ENCODE results near the gene LAD1. TPM values are rescaled to one million over a fixed set of nuclear protein-coding genes. Genes with fewer than 3 reads are reported as not detected.

Gene LAD1
- total and polyA plus RNA-seq, 2 of the 13 experiments (the other 11 are each of a cell fraction or from before 2014, with no cell fraction given): 10.8 to 65.6 TPM

GRCh38 chr1:201366696-201367095 is 32.4 kb downstream of the LAD1 start (continued):
- TF ChIP-seq LRRFIP1 (CRISPR knock-in tag; conservative IDR thresholded peaks at IDR 0.05) (no peak), KDM6A (CRISPR knock-in tag; IDR thresholded peaks at IDR 0.05; ENCODE audit: low read depth) (no peak)

- no peaks in the 10 kb centered on the region for H3K9me3 ChIP-seq (ENCODE audit: low read length)
- H3K27ac ChIP-seq (ENCODE audit: extremely low read length, insufficient read depth, low read length): no peak overlapping the region
- POLR2A ChIA-PET: no interaction called here
- H3K9ac ChIP-seq (ENCODE audit: insufficient read depth, low read depth, low read length): no peak overlapping the region
- ATAC-seq (no peak), FAIRE-seq (no peak), DNase-seq (ENCODE audit: low spot score) (no peak)
- H3K4me2 ChIP-seq (ENCODE audit: low read depth, low read length): no peak overlapping the region
- no peak overlapping the region for H2AFZ ChIP-seq (ENCODE audit: low read length)
- H3K4me1 ChIP-seq (ENCODE audit: insufficient read depth, low read length): no peaks in the 10 kb centered on the region
- no peaks in the 10 kb centered on the region for H4K20me1 ChIP-seq (ENCODE audit: insufficient read depth, low read length)
- no TSS peak for BruUV-seq (replicated peaks)
- H3K4me3 ChIP-seq (replicated peaks in 1 of 3; ENCODE audit: insufficient read depth in 1 of 3, low read depth in 2 of 3, low read length in 3 of 3): no peak overlapping the region
- H3K27me3 ChIP-seq (ENCODE audit: control insufficient read depth in 1 of 2, insufficient read depth in 2 of 2, low read length in 2 of 2): peaks cover 13 to 37% of the 10 kb centered on the region in 2 experiments
- H3K79me2 ChIP-seq (ENCODE audit: insufficient read depth, low read length): no peaks in the 10 kb centered on the region
- in situ Hi-C loops (cut with HindIII; ENCODE audit: extremely low pct_ligation_motif_present, low pct_unique_long_range_greater_than_20kb) (loop anchor here (5.0 kb wide), 1 partner anchor 103 kb away; no protein-coding TSS in a partner anchor), intact Hi-C loops (cut with micrococcal nuclease; ENCODE audit: unreplicated experiment) (no loop called here)
- 54% methylated on average over 7 of the region's 11 CpGs for WGBS (ENCODE audit: low lambda C conversion rate)
- CTCF ChIA-PET (ENCODE audit: low intra/inter-chr PET ratio, low total read pairs): no interaction called here
- no peaks in the 10 kb centered on the region for H3K36me3 ChIP-seq (replicated peaks in 1 of 2; ENCODE audit: control insufficient read depth in 1 of 2, insufficient read depth in 2 of 2, low read length in 2 of 2)
- no peak for TF ChIP-seq KDM3A (CRISPR knock-in tag; IDR thresholded peaks at IDR 0.05; ENCODE audit: low read depth)
- TF ChIP-seq BCL3 (CRISPR knock-in tag; IDR thresholded peaks at IDR 0.05): no peak
- TF ChIP-seq ZNF619 (CRISPR knock-in tag; IDR thresholded peaks at IDR 0.05): no peak
- no peak for TF ChIP-seq ZBTB46 (CRISPR knock-in tag; IDR thresholded peaks at IDR 0.05; ENCODE audit: borderline replicate concordance)
- no peak for TF ChIP-seq ZSCAN25 (CRISPR knock-in tag; IDR thresholded peaks at IDR 0.05)
- TF ChIP-seq ZKSCAN8 (CRISPR knock-in tag; IDR thresholded peaks at IDR 0.05; ENCODE audit: borderline replicate concordance): no peak
- no peak for TF ChIP-seq ZNF83 (CRISPR knock-in tag; IDR thresholded peaks at IDR 0.05; ENCODE audit: borderline replicate concordance)
- no peak for TF ChIP-seq USF2 (IDR thresholded peaks at IDR 0.05; ENCODE audit: low read depth, low read length)
- no peak for TF ChIP-seq USF2 (CRISPR knock-in tag; IDR thresholded peaks at IDR 0.05; ENCODE audit: borderline replicate concordance)
- TF ChIP-seq TFDP2 (CRISPR knock-in tag; IDR thresholded peaks at IDR 0.05): no peak
- no peak for TF ChIP-seq MIER3 (CRISPR knock-in tag; IDR thresholded peaks at IDR 0.05; ENCODE audit: borderline replicate concordance)
- no peak for TF ChIP-seq SRF (IDR thresholded peaks at IDR 0.05; ENCODE audit: low read depth, low read length)
- TF ChIP-seq CHCHD3 (CRISPR knock-in tag; IDR thresholded peaks at IDR 0.05): no peak
These were observed 33.9 kb downstream of the LAD1 start for GRCh38 chr1:201365251-201365650.

Data from HepG2 (cell line).